ENCODE data around the gene LRRTM3. TPM values are rescaled to one million over a fixed set of nuclear protein-coding genes. Genes with fewer than 3 reads are reported as not detected.

LRRTM3 gene
- total RNA-seq, 1 experiment from 2014 or later, result 0.96 TPM

DNA sequence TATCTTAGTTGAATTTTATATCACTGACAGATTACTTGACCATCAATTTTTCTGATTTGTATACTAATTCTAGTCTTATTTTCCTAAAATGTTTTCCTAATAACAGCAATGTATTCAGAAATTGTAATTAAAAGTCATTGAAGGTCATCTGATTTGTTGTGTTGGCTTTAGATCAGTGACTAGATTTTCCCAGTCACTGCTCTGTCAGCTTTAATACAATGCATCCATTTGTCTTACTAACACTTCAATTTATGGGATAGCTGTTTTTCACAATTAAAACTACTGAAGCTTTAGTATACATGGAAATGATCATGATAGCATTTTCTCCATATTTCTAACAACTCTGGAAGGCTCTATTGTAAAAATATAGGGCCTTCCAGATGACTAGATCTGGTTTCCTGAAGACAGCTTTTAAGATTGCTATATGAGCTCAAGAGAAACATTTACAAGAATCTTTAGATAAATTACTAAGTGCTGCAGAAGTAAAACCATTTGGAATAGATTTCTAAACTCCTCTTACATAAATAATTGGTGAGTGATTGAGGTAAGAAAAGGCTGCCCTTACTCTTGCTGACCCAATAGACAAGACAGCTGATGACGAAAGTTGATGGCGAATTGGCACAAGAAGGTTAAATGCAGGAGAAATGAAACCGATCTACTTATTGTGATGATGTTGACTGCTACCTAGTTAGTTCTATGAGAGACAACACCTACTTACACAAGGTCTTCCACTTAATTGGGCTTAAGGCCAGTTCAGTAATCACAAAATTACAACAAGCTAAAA is 74.1 kb downstream of the LRRTM3 start:
- H3K9ac ChIP-seq (ENCODE audit: extremely low read depth, insufficient read length, low read length), result no peak overlapping the region
- H4K8ac ChIP-seq (replicated peaks; ENCODE audit: insufficient read length, low read depth, low read length), result no peak overlapping the region
- WGBS (ENCODE audit: extremely low coverage, insufficient read length, low lambda C conversion rate), result no CpG with 5 or more reads among the region's 3 CpGs
- no peak overlapping the region for H3K23ac ChIP-seq (ENCODE audit: insufficient read length, low read depth, low read length)
- no peak overlapping the region for H4K5ac ChIP-seq (ENCODE audit: insufficient read length, low read depth, low read length)
- H2BK120ac ChIP-seq (ENCODE audit: low read depth, low read length, poor library complexity, severe bottlenecking), result no peak overlapping the region
- no peaks in the 10 kb centered on the region for H3K23me2 ChIP-seq (ENCODE audit: insufficient read length, low read depth, low read length, poor library complexity, severe bottlenecking)
- no peak overlapping the region for H3T11ph ChIP-seq (ENCODE audit: low read length)
- H3K27ac ChIP-seq (ENCODE audit: insufficient read length, low read depth, low read length), result no peak overlapping the region
- H3K14ac ChIP-seq (ENCODE audit: insufficient read depth, low read length), result no peak overlapping the region
- no peak overlapping the region for H2BK15ac ChIP-seq (ENCODE audit: low read depth, low read length)
- no peak overlapping the region for H2AK5ac ChIP-seq (ENCODE audit: insufficient read length, low read length)
- no peak overlapping the region for H3K18ac ChIP-seq (ENCODE audit: insufficient read length, low read depth, low read length)
- Mint-ChIP-seq H3K27me3 (ENCODE audit: low read depth) (no peaks in the 10 kb centered on the region), H3K36me3 (ENCODE audit: insufficient read depth in 1 of 3, low read depth in 3 of 3) (no peaks in the 10 kb centered on the region), H3K4me3 (no peak overlapping the region), H3K4me1 (peaks cover 0 to 3% of the 10 kb centered on the region in 2 experiments; a peak in 1 of 4 replicates), H3K9me3 (no peaks in the 10 kb centered on the region), H3K27ac (no peak overlapping the region)
- no peaks in the 10 kb centered on the region for H3K27me3 ChIP-seq (ENCODE audit: insufficient read depth, low read length)
- H3K4ac ChIP-seq (ENCODE audit: low read depth, low read length), result no peak overlapping the region
- H3K79me2 ChIP-seq (ENCODE audit: insufficient read depth, low read length), result no peaks in the 10 kb centered on the region
- H2BK12ac ChIP-seq (ENCODE audit: insufficient read length, low read depth, low read length), result no peak overlapping the region
- no peaks in the 10 kb centered on the region for H4K20me1 ChIP-seq (ENCODE audit: control insufficient read depth, insufficient read depth, insufficient read length)
- no peak overlapping the region for H2BK5ac ChIP-seq (ENCODE audit: insufficient read length, low read length)
- H3K79me1 ChIP-seq (ENCODE audit: insufficient read depth, low read depth, low read length, poor library complexity, severe bottlenecking), result no peaks in the 10 kb centered on the region
- no peak overlapping the region for H4K91ac ChIP-seq (ENCODE audit: insufficient read length, low read depth, low read length)
- no peak for DNase-seq
- TF ChIP-seq, protein P1, sequence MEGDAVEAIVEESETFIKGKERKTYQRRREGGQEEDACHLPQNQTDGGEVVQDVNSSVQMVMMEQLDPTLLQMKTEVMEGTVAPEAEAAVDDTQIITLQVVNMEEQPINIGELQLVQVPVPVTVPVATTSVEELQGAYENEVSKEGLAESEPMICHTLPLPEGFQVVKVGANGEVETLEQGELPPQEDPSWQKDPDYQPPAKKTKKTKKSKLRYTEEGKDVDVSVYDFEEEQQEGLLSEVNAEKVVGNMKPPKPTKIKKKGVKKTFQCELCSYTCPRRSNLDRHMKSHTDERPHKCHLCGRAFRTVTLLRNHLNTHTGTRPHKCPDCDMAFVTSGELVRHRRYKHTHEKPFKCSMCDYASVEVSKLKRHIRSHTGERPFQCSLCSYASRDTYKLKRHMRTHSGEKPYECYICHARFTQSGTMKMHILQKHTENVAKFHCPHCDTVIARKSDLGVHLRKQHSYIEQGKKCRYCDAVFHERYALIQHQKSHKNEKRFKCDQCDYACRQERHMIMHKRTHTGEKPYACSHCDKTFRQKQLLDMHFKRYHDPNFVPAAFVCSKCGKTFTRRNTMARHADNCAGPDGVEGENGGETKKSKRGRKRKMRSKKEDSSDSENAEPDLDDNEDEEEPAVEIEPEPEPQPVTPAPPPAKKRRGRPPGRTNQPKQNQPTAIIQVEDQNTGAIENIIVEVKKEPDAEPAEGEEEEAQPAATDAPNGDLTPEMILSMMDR (conservative IDR thresholded peaks at IDR 0.05), result no peak
- no peak overlapping the region for H3K56ac ChIP-seq (ENCODE audit: insufficient read length, low read depth, low read length)
- no peaks in the 10 kb centered on the region for H3K4me1 ChIP-seq (ENCODE audit: insufficient read depth, low read length)
- H2BK20ac ChIP-seq (ENCODE audit: low read depth, low read length, poor library complexity, severe bottlenecking), result no peak overlapping the region
- no peak overlapping the region for H3K4me2 ChIP-seq (ENCODE audit: insufficient read depth, insufficient read length, low read length)
- no peak overlapping the region for H2AFZ ChIP-seq (ENCODE audit: low read length)
- no peaks in the 10 kb centered on the region for H3K9me3 ChIP-seq (ENCODE audit: control insufficient read depth, low read depth, low read length)
